ENCODE measurements around the gene COMMD1. TPM values are rescaled to one million over a fixed set of nuclear protein-coding genes. Genes with fewer than 3 reads are reported as not detected.

COMMD1 gene
- total and polyA plus RNA-seq, 2 experiments from 2014 or later: 30.5 to 71.1 TPM

DNA sequence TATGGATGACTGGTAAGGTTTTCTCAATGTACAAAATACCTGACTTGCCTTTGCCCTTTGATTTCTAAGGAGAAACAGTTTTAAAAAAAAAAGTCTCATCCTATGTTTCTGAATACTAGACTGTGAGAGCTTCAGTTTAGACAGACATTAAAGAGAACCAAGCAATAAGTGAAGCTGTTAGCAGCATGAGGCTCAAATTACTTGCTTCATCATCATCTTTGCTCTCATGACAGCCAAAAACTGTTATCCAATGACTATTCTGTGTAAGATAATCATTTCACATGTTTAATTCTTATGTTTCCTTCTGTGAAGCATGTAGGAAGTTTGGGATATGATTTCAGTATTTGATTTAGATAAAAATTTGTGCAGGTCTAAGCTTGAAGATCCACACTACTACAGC lies 129.2 kb downstream of the COMMD1 start:
- Histone ChIP-seq H3K4me3 (no peak overlapping the region), H3K9me3 (ENCODE audit: low read depth) (no peaks in the 10 kb centered on the region), H3K27ac (no peak overlapping the region), H3K27me3 (no peaks in the 10 kb centered on the region), H3K4me2 (no peak overlapping the region), H3K79me2 (peaks cover 3% of the 10 kb centered on the region), H3K4me1 (ENCODE audit: insufficient read depth) (no peaks in the 10 kb centered on the region), H3K36me3 (replicated peaks; ENCODE audit: insufficient read depth, low read depth) (no peaks in the 10 kb centered on the region), H2AFZ (no peak overlapping the region), H4K20me1 (ENCODE audit: insufficient read depth, poor library complexity, severe bottlenecking) (no peaks in the 10 kb centered on the region), H3K9me2 (replicated peaks; ENCODE audit: insufficient read depth) (no peaks in the 10 kb centered on the region)
- TF ChIP-seq EZH2 (IDR thresholded peaks at IDR 0.05; ENCODE audit: borderline replicate concordance) (no peak), EZH2phosphoT487 (IDR thresholded peaks at IDR 0.05; ENCODE audit: low read depth, severe bottlenecking, unreplicated experiment) (no peak)
- TF ChIP-seq, protein P1, sequence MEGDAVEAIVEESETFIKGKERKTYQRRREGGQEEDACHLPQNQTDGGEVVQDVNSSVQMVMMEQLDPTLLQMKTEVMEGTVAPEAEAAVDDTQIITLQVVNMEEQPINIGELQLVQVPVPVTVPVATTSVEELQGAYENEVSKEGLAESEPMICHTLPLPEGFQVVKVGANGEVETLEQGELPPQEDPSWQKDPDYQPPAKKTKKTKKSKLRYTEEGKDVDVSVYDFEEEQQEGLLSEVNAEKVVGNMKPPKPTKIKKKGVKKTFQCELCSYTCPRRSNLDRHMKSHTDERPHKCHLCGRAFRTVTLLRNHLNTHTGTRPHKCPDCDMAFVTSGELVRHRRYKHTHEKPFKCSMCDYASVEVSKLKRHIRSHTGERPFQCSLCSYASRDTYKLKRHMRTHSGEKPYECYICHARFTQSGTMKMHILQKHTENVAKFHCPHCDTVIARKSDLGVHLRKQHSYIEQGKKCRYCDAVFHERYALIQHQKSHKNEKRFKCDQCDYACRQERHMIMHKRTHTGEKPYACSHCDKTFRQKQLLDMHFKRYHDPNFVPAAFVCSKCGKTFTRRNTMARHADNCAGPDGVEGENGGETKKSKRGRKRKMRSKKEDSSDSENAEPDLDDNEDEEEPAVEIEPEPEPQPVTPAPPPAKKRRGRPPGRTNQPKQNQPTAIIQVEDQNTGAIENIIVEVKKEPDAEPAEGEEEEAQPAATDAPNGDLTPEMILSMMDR (IDR thresholded peaks at IDR 0.05; ENCODE audit: poor library complexity): no peak
- no peak for DNase-seq (ENCODE audit: low spot score)

GRCh38 chr2:62036229-62036628 lies 130.8 kb downstream of the COMMD1 start:
- Histone ChIP-seq H3K79me2 (peaks cover 5% of the 10 kb centered on the region), H3K27ac (no peak overlapping the region), H3K9me2 (replicated peaks; ENCODE audit: insufficient read depth) (no peaks in the 10 kb centered on the region), H3K27me3 (no peaks in the 10 kb centered on the region), H3K36me3 (replicated peaks; ENCODE audit: insufficient read depth, low read depth) (no peaks in the 10 kb centered on the region), H4K20me1 (ENCODE audit: insufficient read depth, poor library complexity, severe bottlenecking) (no peaks in the 10 kb centered on the region), H2AFZ (no peak overlapping the region), H3K4me1 (ENCODE audit: insufficient read depth) (no peaks in the 10 kb centered on the region), H3K4me3 (no peak overlapping the region), H3K4me2 (no peak overlapping the region), H3K9me3 (ENCODE audit: low read depth) (no peaks in the 10 kb centered on the region)
- no peak for DNase-seq (ENCODE audit: low spot score)
- TF ChIP-seq EZH2phosphoT487 (IDR thresholded peaks at IDR 0.05; ENCODE audit: low read depth, severe bottlenecking, unreplicated experiment) (no peak), EZH2 (IDR thresholded peaks at IDR 0.05; ENCODE audit: borderline replicate concordance) (no peak)
- TF ChIP-seq, protein P1 (IDR thresholded peaks at IDR 0.05; ENCODE audit: poor library complexity): no peak
- WGBS (ENCODE audit: low lambda C conversion rate, missing lambda C conversion rate): 97% methylated on average over 1 of the region's 1 CpG

DNA sequence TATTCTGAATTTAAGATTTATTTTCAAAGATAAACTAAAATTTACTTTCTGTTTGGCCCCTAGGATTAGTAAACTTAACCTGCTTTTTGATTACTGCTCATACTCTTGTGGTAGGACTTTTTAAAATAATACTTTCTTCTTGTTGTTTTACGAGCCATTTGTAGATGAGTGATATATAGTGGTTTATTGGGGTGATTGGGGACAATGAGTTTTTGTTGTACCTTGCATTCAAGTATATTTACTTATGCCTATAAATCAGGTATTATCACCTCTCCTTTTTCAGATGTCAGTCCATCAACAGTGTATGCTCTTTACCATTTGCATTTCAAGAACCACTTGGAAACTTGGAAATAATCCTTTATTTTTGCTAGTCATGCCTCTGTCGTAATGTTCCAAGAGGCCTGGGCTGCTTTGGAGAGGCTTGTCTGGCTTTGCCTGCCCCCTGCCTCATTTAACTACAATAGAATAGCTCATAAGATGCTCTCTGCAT lies 131.3 kb downstream of the COMMD1 start:
- no peak overlapping the region for H3K27ac ChIP-seq
- no peak overlapping the region for H3K4me3 ChIP-seq
- no peak overlapping the region for H3K4me2 ChIP-seq
- no peak overlapping the region for H2AFZ ChIP-seq
- no peaks in the 10 kb centered on the region for H4K20me1 ChIP-seq (ENCODE audit: insufficient read depth, poor library complexity, severe bottlenecking)
- H3K27me3 ChIP-seq: no peaks in the 10 kb centered on the region
- no peaks in the 10 kb centered on the region for H3K4me1 ChIP-seq (ENCODE audit: insufficient read depth)
- H3K9me2 ChIP-seq (replicated peaks; ENCODE audit: insufficient read depth): no peaks in the 10 kb centered on the region
- no peaks in the 10 kb centered on the region for H3K9me3 ChIP-seq (ENCODE audit: low read depth)
- peaks cover 5% of the 10 kb centered on the region for H3K79me2 ChIP-seq
- WGBS (ENCODE audit: low lambda C conversion rate, missing lambda C conversion rate): 87% methylated on average over 2 of the region's 2 CpGs
- no peak for DNase-seq (ENCODE audit: low spot score)
- TF ChIP-seq EZH2phosphoT487 (IDR thresholded peaks at IDR 0.05; ENCODE audit: low read depth, severe bottlenecking, unreplicated experiment): no peak
- no peak for TF ChIP-seq EZH2 (IDR thresholded peaks at IDR 0.05; ENCODE audit: borderline replicate concordance)
- H3K36me3 ChIP-seq (replicated peaks; ENCODE audit: insufficient read depth, low read depth): no peaks in the 10 kb centered on the region

GRCh38 chr2:62038975-62039771 lies 133.7 kb downstream of the COMMD1 start:
- no peaks in the 10 kb centered on the region for H3K36me3 ChIP-seq (replicated peaks; ENCODE audit: insufficient read depth, low read depth)
- no peaks in the 10 kb centered on the region for H3K4me1 ChIP-seq (ENCODE audit: insufficient read depth)
- no peak for TF ChIP-seq EZH2 (IDR thresholded peaks at IDR 0.05; ENCODE audit: borderline replicate concordance)
- TF ChIP-seq EZH2phosphoT487 (IDR thresholded peaks at IDR 0.05; ENCODE audit: low read depth, severe bottlenecking, unreplicated experiment): no peak
- TF ChIP-seq, protein P1 (IDR thresholded peaks at IDR 0.05; ENCODE audit: poor library complexity): no peak
- no peak for DNase-seq (ENCODE audit: low spot score)
- H3K4me3 ChIP-seq: no peak overlapping the region
- no peaks in the 10 kb centered on the region for H3K9me2 ChIP-seq (replicated peaks; ENCODE audit: insufficient read depth)
- no peaks in the 10 kb centered on the region for H4K20me1 ChIP-seq (ENCODE audit: insufficient read depth, poor library complexity, severe bottlenecking)
- H3K27me3 ChIP-seq: no peaks in the 10 kb centered on the region
- H3K79me2 ChIP-seq: peaks cover 2% of the 10 kb centered on the region
- no peaks in the 10 kb centered on the region for H3K9me3 ChIP-seq (ENCODE audit: low read depth)
- no peak overlapping the region for H2AFZ ChIP-seq
- no peak overlapping the region for H3K27ac ChIP-seq
- WGBS (ENCODE audit: low lambda C conversion rate, missing lambda C conversion rate): 99% methylated on average over 3 of the region's 3 CpGs
- H3K4me2 ChIP-seq: no peak overlapping the region

Data from hepatocyte (in vitro differentiated cells).